ENCODE measurements around the gene APBA2. TPM values are rescaled to one million over a fixed set of nuclear protein-coding genes. Genes with fewer than 3 reads are reported as not detected.

APBA2 gene
- total and polyA plus RNA-seq, 2 donors from 2014 or later, result 1.0 to 6.1 TPM

- Histone ChIP-seq H3K9me3 (ENCODE audit: control insufficient read depth in 2 of 3, insufficient read depth in 1 of 3, low read length in 3 of 3) (no peaks in the 10 kb centered on the region), H3K36me3 (ENCODE audit: control insufficient read depth in 2 of 3, insufficient read depth in 3 of 3, low read length in 3 of 3) (no peaks in the 10 kb centered on the region), H3K4me3 (ENCODE audit: low read length in 3 of 3) (no peak overlapping the region), H3K9ac (ENCODE audit: low read length in 3 of 3) (no peak overlapping the region), H3K27ac (ENCODE audit: low read depth in 2 of 2, low read length in 2 of 2) (no peak overlapping the region), H3K27me3 (ENCODE audit: control insufficient read depth, insufficient read depth, low read length) (no peaks in the 10 kb centered on the region), H3K4me1 (ENCODE audit: control insufficient read depth in 2 of 3, insufficient read depth in 2 of 3, low read depth in 1 of 3, low read length in 3 of 3) (peaks cover 0 to 5% (median 0%) of the 10 kb centered on the region in 3 donors)
- no peak for FAIRE-seq
- DNase-seq, result peak in 1 of 5 donors; percentile 8
- TF ChIP-seq, protein P1, sequence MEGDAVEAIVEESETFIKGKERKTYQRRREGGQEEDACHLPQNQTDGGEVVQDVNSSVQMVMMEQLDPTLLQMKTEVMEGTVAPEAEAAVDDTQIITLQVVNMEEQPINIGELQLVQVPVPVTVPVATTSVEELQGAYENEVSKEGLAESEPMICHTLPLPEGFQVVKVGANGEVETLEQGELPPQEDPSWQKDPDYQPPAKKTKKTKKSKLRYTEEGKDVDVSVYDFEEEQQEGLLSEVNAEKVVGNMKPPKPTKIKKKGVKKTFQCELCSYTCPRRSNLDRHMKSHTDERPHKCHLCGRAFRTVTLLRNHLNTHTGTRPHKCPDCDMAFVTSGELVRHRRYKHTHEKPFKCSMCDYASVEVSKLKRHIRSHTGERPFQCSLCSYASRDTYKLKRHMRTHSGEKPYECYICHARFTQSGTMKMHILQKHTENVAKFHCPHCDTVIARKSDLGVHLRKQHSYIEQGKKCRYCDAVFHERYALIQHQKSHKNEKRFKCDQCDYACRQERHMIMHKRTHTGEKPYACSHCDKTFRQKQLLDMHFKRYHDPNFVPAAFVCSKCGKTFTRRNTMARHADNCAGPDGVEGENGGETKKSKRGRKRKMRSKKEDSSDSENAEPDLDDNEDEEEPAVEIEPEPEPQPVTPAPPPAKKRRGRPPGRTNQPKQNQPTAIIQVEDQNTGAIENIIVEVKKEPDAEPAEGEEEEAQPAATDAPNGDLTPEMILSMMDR (IDR thresholded peaks at IDR 0.05; ENCODE audit: borderline replicate concordance, extremely low read depth, insufficient read depth), result no peak
- intact Hi-C loops (cut with DNase I), result no loop called here
Measured at GRCh38 chr15:28952666-28953491, 67.1 kb downstream of the APBA2 start.

GRCh38 chr15:28953573-28954195 is 67.9 kb downstream of the APBA2 start:
- no peak overlapping the region for H3K27ac ChIP-seq (ENCODE audit: low read depth in 2 of 2, low read length in 2 of 2)
- H3K4me3 ChIP-seq (ENCODE audit: low read length in 3 of 3), result no peak overlapping the region
- intact Hi-C loops (cut with DNase I), result no loop called here
- H3K27me3 ChIP-seq (ENCODE audit: control insufficient read depth, insufficient read depth, low read length), result no peaks in the 10 kb centered on the region
- no peaks in the 10 kb centered on the region for H3K9me3 ChIP-seq (ENCODE audit: control insufficient read depth in 2 of 3, insufficient read depth in 1 of 3, low read length in 3 of 3)
- TF ChIP-seq, protein P1 (IDR thresholded peaks at IDR 0.05; ENCODE audit: borderline replicate concordance, extremely low read depth, insufficient read depth), result no peak
- H3K36me3 ChIP-seq (ENCODE audit: control insufficient read depth in 2 of 3, insufficient read depth in 3 of 3, low read length in 3 of 3), result no peaks in the 10 kb centered on the region
- H3K9ac ChIP-seq (ENCODE audit: low read length in 3 of 3), result no peak overlapping the region
- DNase-seq, result peak in 1 of 5 donors; percentile 5
- no peak for FAIRE-seq
- H3K4me1 ChIP-seq (ENCODE audit: control insufficient read depth in 2 of 3, insufficient read depth in 2 of 3, low read depth in 1 of 3, low read length in 3 of 3), result peaks cover 0 to 5% (median 0%) of the 10 kb centered on the region in 3 donors

- DNase-seq, result peak in 2 of 5 donors; percentile 4 to 46
- H3K27ac ChIP-seq (ENCODE audit: low read depth in 2 of 2, low read length in 2 of 2), result no peak overlapping the region
- no peak overlapping the region for H3K4me3 ChIP-seq (ENCODE audit: low read length in 3 of 3)
- FAIRE-seq, result no peak
- H3K27me3 ChIP-seq (ENCODE audit: control insufficient read depth, insufficient read depth, low read length), result no peaks in the 10 kb centered on the region
- intact Hi-C loops (cut with DNase I), result no loop called here
- H3K9me3 ChIP-seq (ENCODE audit: control insufficient read depth in 2 of 3, insufficient read depth in 1 of 3, low read length in 3 of 3), result no peaks in the 10 kb centered on the region
- TF ChIP-seq, protein P1 (IDR thresholded peaks at IDR 0.05; ENCODE audit: borderline replicate concordance, extremely low read depth, insufficient read depth), result no peak
- H3K4me1 ChIP-seq (ENCODE audit: control insufficient read depth in 2 of 3, insufficient read depth in 2 of 3, low read depth in 1 of 3, low read length in 3 of 3), result peaks cover 0 to 5% (median 0%) of the 10 kb centered on the region in 3 donors
- H3K36me3 ChIP-seq (ENCODE audit: control insufficient read depth in 2 of 3, insufficient read depth in 3 of 3, low read length in 3 of 3), result no peaks in the 10 kb centered on the region
- H3K9ac ChIP-seq (ENCODE audit: low read length in 3 of 3), result no peak overlapping the region
Measured at GRCh38 chr15:28954466-28955159, 68.8 kb downstream of the APBA2 start.
